Body of pancreas (tissue), 4 donors: Measurements from ENCODE around the gene LDB2. TPM values are rescaled to one million over a fixed set of nuclear protein-coding genes. Genes with fewer than 3 reads are reported as not detected.

Source experiments
- ATAC-seq: fragments of 150-250 bp; one replicate; pipeline ENCODE4 v1.9.1; 2016
- DNase-seq, 4 donors: peaks; one replicate each; pipeline ENCODE4 v3.0.0-alpha.2; 2019
- H3K27ac ChIP-seq, 4 donors: fragments of 200-600 bp; sonication (generic); 1 replicate in 3 of 4; 2 replicates in 1 of 4; pipeline versions ENCODE4 v1.5.1 to v1.6.1; 2016 to 2019; ENCODE audit warnings: mild to moderate bottlenecking in 1 of 4, mixed read lengths in 1 of 4, moderate library complexity in 1 of 4
- H3K27me3 ChIP-seq, 2 donors: fragments of 200-600 bp; sonication (generic); one replicate each; pipeline ENCODE4 v1.6.0; 2016; ENCODE audit warnings: mild to moderate bottlenecking in 1 of 2
- H3K36me3 ChIP-seq, 2 donors: fragments of 200-600 bp; sonication (generic); replicated peaks in 1 of 2; 2 replicates each; pipeline ENCODE4 v1.5.1; 2016; ENCODE audit warnings: low read depth in 2 of 2; ENCODE audit not compliant: insufficient read depth in 1 of 2
- H3K4me1 ChIP-seq: fragments of 200-600 bp; sonication (generic); one replicate; pipeline ENCODE4 v1.6.0; 2016
- H3K4me3 ChIP-seq, 2 donors: fragments of 200-600 bp; sonication (generic); 1 replicate in 1 of 2; 2 replicates in 1 of 2; pipeline ENCODE4 v1.5.1; 2016 to 2019
- H3K9me3 ChIP-seq, 3 donors: fragments of 200-600 bp; sonication (generic); 1 replicate in 2 of 3; 2 replicates in 1 of 3; pipeline ENCODE4 v1.5.1; 2016
- POLR2A ChIP-seq, 3 donors: fragments of 450-650 bp; IDR thresholded peaks; one replicate each; pipeline ENCODE4 v1.6.1; 2016; ENCODE audit warnings: antibody characterized with exemption in 3 of 3, mild to moderate bottlenecking in 2 of 3
- WGBS, 2 donors: methylation state at CpG; one replicate each; pipeline ENCODE4 v1.1.5; 2017; 5-methylcytosine and 5-hydroxymethylcytosine counted together
- intact Hi-C: fragments of 100-400 bp; cut with DNase I; formaldehyde crosslinking; loops from one replicate; pipeline ENCODE4 v1.15.1; 2023
- total RNA-seq, 2 donors: library from RNA; depleted of rRNA; stranded (reverse); fragments of >200 nt; gene quantifications; one replicate each; pipeline ENCODE4 v1.1.0, GENCODE V29; 2016
- TF ChIP-seq, protein P1 (sequence below), 7 experiments: fragments of 450-650 bp in 4 of 7; fragments of 200-600 bp in 3 of 7; sonication (generic) in 3 of 7; IDR thresholded peaks; one replicate each; pipeline ENCODE4 v1.5.1; 2016 to 2019; ENCODE audit warnings: antibody characterized with exemption in 7 of 7

Gene LDB2
- total RNA-seq, 2 donors from 2014 or later, result 14.8 to 16.5 TPM

- Histone ChIP-seq H3K36me3 (no peaks in the 10 kb centered on the region), H3K4me3 (no peak overlapping the region), H3K4me1 (no peaks in the 10 kb centered on the region), H3K27ac (no peak overlapping the region), H3K9me3 (no peaks in the 10 kb centered on the region), H3K27me3 (no peaks in the 10 kb centered on the region)
- intact Hi-C loops, result no loop called here
- TF ChIP-seq, protein P1, sequence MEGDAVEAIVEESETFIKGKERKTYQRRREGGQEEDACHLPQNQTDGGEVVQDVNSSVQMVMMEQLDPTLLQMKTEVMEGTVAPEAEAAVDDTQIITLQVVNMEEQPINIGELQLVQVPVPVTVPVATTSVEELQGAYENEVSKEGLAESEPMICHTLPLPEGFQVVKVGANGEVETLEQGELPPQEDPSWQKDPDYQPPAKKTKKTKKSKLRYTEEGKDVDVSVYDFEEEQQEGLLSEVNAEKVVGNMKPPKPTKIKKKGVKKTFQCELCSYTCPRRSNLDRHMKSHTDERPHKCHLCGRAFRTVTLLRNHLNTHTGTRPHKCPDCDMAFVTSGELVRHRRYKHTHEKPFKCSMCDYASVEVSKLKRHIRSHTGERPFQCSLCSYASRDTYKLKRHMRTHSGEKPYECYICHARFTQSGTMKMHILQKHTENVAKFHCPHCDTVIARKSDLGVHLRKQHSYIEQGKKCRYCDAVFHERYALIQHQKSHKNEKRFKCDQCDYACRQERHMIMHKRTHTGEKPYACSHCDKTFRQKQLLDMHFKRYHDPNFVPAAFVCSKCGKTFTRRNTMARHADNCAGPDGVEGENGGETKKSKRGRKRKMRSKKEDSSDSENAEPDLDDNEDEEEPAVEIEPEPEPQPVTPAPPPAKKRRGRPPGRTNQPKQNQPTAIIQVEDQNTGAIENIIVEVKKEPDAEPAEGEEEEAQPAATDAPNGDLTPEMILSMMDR (IDR thresholded peaks at IDR 0.05), result no peak
- TF ChIP-seq POLR2A (IDR thresholded peaks at IDR 0.05), result no peak
- no peak for DNase-seq
- 80 to 82% methylated on average over 6 of the region's 6 CpGs for WGBS, 2 donors
- ATAC-seq, result no peak
These were observed 300.4 kb downstream of the LDB2 start for GRCh38 chr4:16597845-16598596.

- H3K9me3 ChIP-seq, result no peaks in the 10 kb centered on the region
- H3K27ac ChIP-seq, result no peak overlapping the region
- intact Hi-C loops, result no loop called here
- no peaks in the 10 kb centered on the region for H3K4me1 ChIP-seq
- H3K4me3 ChIP-seq, result no peak overlapping the region
- no peaks in the 10 kb centered on the region for H3K36me3 ChIP-seq
- WGBS, 2 donors, result 28 to 33% methylated on average over 2 of the region's 2 CpGs
- no peak for TF ChIP-seq POLR2A (IDR thresholded peaks at IDR 0.05)
- TF ChIP-seq, protein P1 (IDR thresholded peaks at IDR 0.05), result no peak
- H3K27me3 ChIP-seq, result no peaks in the 10 kb centered on the region
- no peak for ATAC-seq
- no peak for DNase-seq
These were observed 301.0 kb downstream of the LDB2 start for GRCh38 chr4:16597443-16597842.

DNA sequence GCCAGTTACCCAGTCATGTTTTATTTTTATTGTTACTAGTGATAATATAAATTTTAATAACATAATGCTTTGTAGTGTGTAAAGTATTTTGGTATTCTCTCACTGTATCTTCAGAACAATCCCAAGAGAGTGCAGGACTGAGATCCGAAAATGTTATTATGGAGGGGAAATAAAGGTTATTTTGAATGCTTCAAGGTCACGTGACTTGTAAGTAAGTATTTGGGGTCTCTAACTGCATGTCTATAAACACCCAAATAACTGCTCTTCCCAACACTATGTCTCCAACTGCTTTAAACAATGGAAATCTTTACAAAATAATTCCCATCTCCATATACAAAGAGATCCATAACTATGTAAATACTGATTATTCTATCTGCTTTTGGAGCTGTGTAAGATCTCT lies 302.2 kb downstream of the LDB2 start:
- no peaks in the 10 kb centered on the region for H3K4me1 ChIP-seq
- WGBS, 2 donors, result 70 to 94% methylated on average over 2 of the region's 2 CpGs
- H3K27me3 ChIP-seq, result no peaks in the 10 kb centered on the region
- intact Hi-C loops, result no loop called here
- H3K27ac ChIP-seq, result no peak overlapping the region
- DNase-seq (no peak), ATAC-seq (no peak)
- H3K9me3 ChIP-seq, result no peaks in the 10 kb centered on the region
- H3K36me3 ChIP-seq, result no peaks in the 10 kb centered on the region
- no peak overlapping the region for H3K4me3 ChIP-seq
- TF ChIP-seq, protein P1 (IDR thresholded peaks at IDR 0.05), result no peak
- no peak for TF ChIP-seq POLR2A (IDR thresholded peaks at IDR 0.05)

- TF ChIP-seq, protein P1 (IDR thresholded peaks at IDR 0.05), result no peak
- TF ChIP-seq POLR2A (IDR thresholded peaks at IDR 0.05), result no peak
- H3K36me3 ChIP-seq, result no peaks in the 10 kb centered on the region
- no peaks in the 10 kb centered on the region for H3K4me1 ChIP-seq
- 69 to 74% methylated on average over 2 of the region's 2 CpGs for WGBS, 2 donors
- no peaks in the 10 kb centered on the region for H3K27me3 ChIP-seq
- no peak overlapping the region for H3K27ac ChIP-seq
- intact Hi-C loops, result no loop called here
- H3K9me3 ChIP-seq, result no peaks in the 10 kb centered on the region
- H3K4me3 ChIP-seq, result no peak overlapping the region
- ATAC-seq (no peak), DNase-seq (no peak)
These were observed 304.3 kb downstream of the LDB2 start for GRCh38 chr4:16594128-16594527.

GRCh38 chr4:16593386-16593785 lies 305.1 kb downstream of the LDB2 start:
- intact Hi-C loops, result no loop called here
- no peaks in the 10 kb centered on the region for H3K27me3 ChIP-seq
- H3K27ac ChIP-seq, result no peak overlapping the region
- no peaks in the 10 kb centered on the region for H3K36me3 ChIP-seq
- DNase-seq (no peak), ATAC-seq (no peak)
- no peaks in the 10 kb centered on the region for H3K9me3 ChIP-seq
- no peaks in the 10 kb centered on the region for H3K4me1 ChIP-seq
- TF ChIP-seq POLR2A (IDR thresholded peaks at IDR 0.05), result no peak
- TF ChIP-seq, protein P1 (IDR thresholded peaks at IDR 0.05), result no peak
- whole genome bisulfite sequencing, 2 donors, result 65 to 89% methylated on average over 3 to 4 of the region's 4 CpGs
- no peak overlapping the region for H3K4me3 ChIP-seq
